T-helper 2 cell treated with Interferon-gamma antibody and Interleukin-4, amounts not matched to agents 5 μg/mL and 100 μg/mL, for 36 hours (primary cell): Measurements from ENCODE around the gene TMPRSS4.

Source experiments
- DNase-seq: peaks from one replicate; pipeline ENCODE4 v3.0.0; 2021; ENCODE audit warnings: low spot score
- H3K27ac Mint-ChIP-seq: one replicate; pipeline ENCODE4 v1.8.0; 2021; ENCODE audit warnings: mild to moderate bottlenecking, mixed read lengths
- H3K27me3 Mint-ChIP-seq: one replicate; pipeline ENCODE4 v1.8.0; 2021; ENCODE audit warnings: low read depth, mixed read lengths
- H3K36me3 Mint-ChIP-seq: one replicate; pipeline ENCODE4 v1.8.0; 2021; ENCODE audit warnings: low read depth, mixed read lengths
- H3K4me1 Mint-ChIP-seq: one replicate; pipeline ENCODE4 v1.8.0; 2021; ENCODE audit warnings: low read depth, mixed read lengths
- H3K4me3 Mint-ChIP-seq: one replicate; pipeline ENCODE4 v1.8.0; 2022; ENCODE audit warnings: mild to moderate bottlenecking, moderate library complexity, mixed read lengths
- H3K9me3 Mint-ChIP-seq: one replicate; pipeline ENCODE4 v1.8.0; 2021; ENCODE audit warnings: mixed read lengths

TMPRSS4 gene

DNA sequence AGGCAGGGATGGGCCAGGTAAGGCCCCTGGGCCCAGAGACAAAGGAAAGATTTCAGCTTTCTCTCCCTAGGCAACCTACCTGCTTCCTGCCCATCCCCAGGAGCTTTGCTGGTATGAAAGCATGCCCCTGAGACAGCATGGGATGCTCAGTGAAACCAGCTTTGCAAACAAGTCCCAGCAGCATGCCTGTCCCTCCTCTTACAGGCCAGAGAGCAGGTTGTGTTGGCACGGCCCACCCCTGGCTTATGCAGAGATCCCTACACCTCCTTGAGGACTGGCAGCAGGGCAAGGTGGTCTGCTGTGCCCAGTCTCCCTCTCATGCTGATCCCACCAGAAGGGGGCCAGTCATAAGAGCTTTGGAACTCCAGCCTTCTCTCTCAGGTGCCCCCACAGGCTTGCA lies 72.6 kb downstream of the TMPRSS4 start:
- H3K9me3 Mint-ChIP-seq: no peaks in the 10 kb centered on the region
- DNase-seq: no peak
- no peaks in the 10 kb centered on the region for H3K36me3 Mint-ChIP-seq
- peaks cover 65% of the 10 kb centered on the region for H3K27me3 Mint-ChIP-seq
- H3K4me1 Mint-ChIP-seq: peaks cover 8% of the 10 kb centered on the region
- no peak overlapping the region for H3K4me3 Mint-ChIP-seq
- no peak overlapping the region for H3K27ac Mint-ChIP-seq

DNA sequence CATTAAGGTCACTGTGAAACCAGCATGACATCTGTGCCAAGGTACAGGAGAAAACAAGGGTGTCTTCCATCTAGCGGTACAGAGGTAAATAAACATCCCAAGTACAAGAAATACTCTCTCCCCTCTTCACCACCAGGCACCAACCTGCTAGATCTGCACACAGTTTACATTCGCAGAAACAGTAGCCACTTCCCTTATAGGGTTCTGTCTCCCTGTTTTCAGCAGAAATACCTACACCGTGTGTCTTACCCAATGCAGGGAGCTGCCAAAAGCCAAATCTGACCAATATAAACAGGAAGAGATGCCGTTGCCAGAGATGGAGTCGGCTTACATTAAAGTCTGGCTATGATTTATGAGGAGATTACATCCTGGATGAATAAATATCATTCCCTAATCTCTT lies 74.6 kb downstream of the TMPRSS4 start:
- Mint-ChIP-seq H3K36me3 (no peaks in the 10 kb centered on the region), H3K27me3 (peaks cover 77% of the 10 kb centered on the region), H3K4me3 (no peak overlapping the region), H3K27ac (no peak overlapping the region), H3K9me3 (no peaks in the 10 kb centered on the region), H3K4me1 (peaks cover 6% of the 10 kb centered on the region)
- DNase-seq: no peak

DNA sequence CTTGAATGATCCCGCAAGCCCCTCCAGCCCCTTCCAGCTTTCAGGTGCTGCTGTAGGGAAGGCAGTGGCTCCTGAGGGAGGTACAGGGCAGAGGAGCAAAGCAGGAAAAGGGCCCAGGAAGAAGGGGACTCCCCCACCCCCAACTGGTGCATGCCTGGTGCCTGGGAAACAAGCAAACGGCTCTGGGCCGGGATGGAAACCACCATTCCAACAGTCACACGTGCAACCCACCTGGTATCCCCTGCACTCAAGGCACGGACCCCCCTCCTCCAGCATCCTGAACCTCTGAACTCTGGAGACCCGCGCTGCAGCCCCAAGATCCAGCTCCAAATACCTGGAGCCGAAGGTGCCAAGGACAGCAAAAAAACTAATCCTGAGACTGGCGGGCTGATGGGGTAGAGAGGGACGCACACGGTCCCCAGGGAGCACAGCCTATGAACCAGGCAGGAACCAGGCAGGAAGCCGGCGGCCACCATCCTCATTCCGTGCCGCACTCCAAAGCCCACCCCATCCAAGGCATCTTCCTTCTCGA lies 75.2 kb downstream of the TMPRSS4 start:
- Mint-ChIP-seq H3K27me3 (peaks cover 81% of the 10 kb centered on the region), H3K4me1 (peaks cover 9% of the 10 kb centered on the region), H3K9me3 (no peaks in the 10 kb centered on the region), H3K4me3 (peak overlapping the region; percentile 31), H3K27ac (no peak overlapping the region), H3K36me3 (no peaks in the 10 kb centered on the region)
- no peak for DNase-seq

DNA sequence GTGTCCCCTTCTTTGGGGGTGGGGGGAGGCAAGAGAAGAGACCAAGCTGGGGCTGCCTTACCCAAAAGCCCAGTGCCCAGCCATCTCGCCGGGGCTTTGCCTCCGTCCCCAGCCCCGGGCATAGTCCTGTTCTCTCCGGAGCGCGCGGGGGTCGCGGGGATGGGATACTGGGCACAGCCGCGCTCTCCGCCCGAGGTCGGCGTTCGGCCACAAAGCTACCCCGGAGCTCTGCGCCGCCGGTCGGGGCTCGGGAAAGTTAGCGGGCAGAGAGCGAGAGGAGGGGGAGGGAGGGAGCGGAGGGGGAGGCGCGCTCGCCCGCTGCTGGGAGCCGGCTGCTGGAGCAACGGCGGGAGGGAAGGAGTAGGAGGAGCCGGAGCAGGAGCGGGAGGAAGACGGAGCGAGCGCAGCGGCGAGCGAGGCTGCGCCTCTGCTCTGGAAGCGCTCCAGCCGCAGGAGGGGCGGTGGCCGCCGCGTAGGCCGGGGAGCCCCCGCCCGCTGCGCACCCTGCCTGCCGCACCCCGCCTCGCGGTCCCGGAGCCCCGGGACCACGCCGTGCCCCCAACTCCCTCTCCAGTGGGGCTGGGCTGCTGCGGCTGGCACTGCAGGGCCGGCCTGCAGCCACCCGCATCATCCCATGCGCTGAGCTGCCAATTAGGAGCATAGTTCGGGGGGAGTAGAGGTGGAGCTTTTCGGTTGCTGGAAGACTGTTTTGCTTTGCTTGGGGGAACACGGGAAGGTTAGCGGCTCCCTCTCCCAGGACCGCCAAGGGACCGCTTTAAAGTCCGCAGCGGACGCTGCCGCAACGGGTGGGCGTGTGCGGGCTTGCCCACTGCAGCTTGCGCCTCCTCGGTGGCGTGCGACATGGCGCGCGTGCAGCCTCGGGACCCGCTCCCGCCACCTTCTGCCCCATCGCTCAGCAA lies 75.9 kb downstream of the TMPRSS4 start, which contains the start of gene SCN4B:
TSS of gene SCN4B (minus strand) at position 272 of the 920 bp plus-strand sequence. CDS start at position 122, 150 bp downstream.
- peak; percentile 16 for DNase-seq
- Mint-ChIP-seq H3K4me1 (peaks cover 10% of the 10 kb centered on the region), H3K27me3 (peaks cover 86% of the 10 kb centered on the region), H3K27ac (no peak within 1 kb of the TSS), H3K4me3 (peak within 1 kb of the TSS; percentile 69), H3K9me3 (no peaks in the 10 kb centered on the region), H3K36me3 (no peaks in the 10 kb centered on the region)

DNA sequence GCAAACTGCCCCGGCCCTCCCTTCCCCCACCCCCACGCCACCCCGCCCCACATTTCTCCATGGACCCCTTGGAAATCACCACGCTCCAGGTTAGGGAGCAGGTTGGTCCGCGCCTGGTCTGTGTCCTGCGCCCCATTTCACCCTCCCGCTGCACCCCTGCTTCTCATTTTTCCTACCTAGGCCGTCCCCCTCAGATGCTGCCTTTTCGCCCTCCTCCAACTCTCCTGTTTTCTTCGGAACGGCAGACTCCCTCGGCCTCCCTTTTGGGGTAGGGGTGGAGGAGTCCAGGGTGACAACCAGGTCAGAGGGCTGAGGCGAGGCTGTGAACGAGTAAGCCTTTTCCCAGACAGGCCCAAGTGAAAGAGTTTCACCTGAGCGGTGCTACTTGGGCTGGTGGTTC lies 76.6 kb downstream of the TMPRSS4 start:
- Mint-ChIP-seq H3K4me3 (peak overlapping the region; percentile 69), H3K9me3 (no peaks in the 10 kb centered on the region), H3K27me3 (peaks cover 86% of the 10 kb centered on the region), H3K36me3 (no peaks in the 10 kb centered on the region), H3K4me1 (peaks cover 10% of the 10 kb centered on the region), H3K27ac (no peak overlapping the region)
- DNase-seq: no peak

DNA sequence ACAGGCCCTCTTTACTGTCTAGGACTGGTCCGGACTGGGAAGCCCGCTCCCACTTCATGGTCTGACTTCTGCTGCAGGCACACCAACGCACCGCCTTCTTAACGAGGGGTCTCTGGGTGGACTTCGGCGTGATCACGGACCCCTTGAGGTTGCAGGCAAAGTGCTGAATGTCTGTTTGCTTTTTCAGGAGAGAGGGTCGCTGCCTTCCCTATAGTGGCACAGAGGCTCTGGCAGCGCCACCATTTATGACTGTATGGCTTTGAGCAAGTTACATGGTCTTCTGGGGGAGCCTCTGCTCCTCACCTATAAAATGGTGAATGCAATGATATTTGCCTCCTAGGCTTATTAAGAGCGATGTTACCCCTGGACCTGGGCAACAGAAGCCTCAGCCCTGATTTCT lies 77.1 kb downstream of the TMPRSS4 start:
- Mint-ChIP-seq H3K36me3 (no peaks in the 10 kb centered on the region), H3K9me3 (no peaks in the 10 kb centered on the region), H3K4me3 (peak overlapping the region; percentile 69), H3K4me1 (peaks cover 10% of the 10 kb centered on the region), H3K27me3 (peaks cover 86% of the 10 kb centered on the region), H3K27ac (peak overlapping the region; percentile 1)
- DNase-seq: no peak

DNA sequence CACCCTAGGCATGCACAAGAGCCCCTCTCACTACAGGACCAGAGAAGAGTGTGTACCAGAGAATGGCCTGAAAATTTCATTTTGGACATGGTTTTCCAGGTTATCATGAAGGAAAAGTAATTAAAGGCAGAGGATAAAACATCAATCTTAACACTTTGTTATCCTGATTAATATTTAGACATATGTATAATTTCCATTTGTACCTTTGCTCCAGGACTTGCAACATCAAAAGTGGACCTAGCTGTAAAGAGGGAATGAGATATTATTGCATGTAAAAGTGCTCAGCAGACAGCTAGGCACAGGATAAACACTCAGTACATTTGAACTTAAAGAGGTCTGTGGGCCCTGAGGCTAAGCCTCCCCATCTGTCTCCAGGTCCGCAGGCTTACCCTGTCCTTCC lies 77.8 kb downstream of the TMPRSS4 start:
- Mint-ChIP-seq H3K27ac (no peak overlapping the region), H3K9me3 (no peaks in the 10 kb centered on the region), H3K36me3 (no peaks in the 10 kb centered on the region), H3K4me1 (peaks cover 10% of the 10 kb centered on the region), H3K27me3 (peaks cover 89% of the 10 kb centered on the region), H3K4me3 (no peak overlapping the region)
- no peak for DNase-seq

DNA sequence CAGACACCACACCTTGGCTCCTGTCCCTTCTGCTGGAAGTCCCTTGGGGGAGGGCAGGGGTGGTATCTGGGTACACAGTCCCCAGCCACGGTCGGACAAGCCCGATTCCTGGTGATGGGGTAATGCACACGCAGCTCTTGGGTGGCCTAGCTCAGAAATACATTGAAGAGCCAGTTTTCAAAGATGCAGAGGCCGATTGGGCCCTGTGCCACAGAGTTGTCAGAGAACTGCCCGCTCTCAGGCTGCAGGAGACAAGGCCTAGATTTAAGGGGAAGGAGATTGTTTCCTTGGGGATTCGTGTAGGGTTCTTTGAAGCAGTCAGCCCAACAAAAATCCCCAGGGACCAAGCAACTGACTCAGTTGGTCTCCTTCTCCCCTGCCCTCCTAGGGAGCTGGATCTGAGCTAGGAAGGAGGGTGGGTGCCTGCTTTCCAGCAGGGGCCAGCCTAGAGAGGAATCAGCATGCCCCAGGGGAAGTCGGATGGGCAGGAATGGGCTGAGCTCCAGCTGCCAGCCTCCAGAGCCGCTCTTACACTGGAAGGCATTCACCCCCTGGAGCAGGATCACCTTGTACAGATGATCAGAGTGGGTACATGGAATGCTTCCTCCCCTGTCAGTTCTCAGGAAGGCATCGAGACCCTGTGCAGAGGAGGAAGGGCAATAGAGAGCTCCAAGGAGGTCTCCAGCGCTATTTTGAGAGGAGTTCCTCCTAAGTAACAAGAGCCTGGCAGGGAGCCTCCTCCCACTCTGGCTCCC lies 79.1 kb downstream of the TMPRSS4 start:
- no peaks in the 10 kb centered on the region for H3K9me3 Mint-ChIP-seq
- no peak overlapping the region for H3K4me3 Mint-ChIP-seq
- no peak for DNase-seq
- H3K27me3 Mint-ChIP-seq: peaks cover 78% of the 10 kb centered on the region
- peaks cover 10% of the 10 kb centered on the region for H3K4me1 Mint-ChIP-seq
- H3K36me3 Mint-ChIP-seq: no peaks in the 10 kb centered on the region
- no peak overlapping the region for H3K27ac Mint-ChIP-seq

DNA sequence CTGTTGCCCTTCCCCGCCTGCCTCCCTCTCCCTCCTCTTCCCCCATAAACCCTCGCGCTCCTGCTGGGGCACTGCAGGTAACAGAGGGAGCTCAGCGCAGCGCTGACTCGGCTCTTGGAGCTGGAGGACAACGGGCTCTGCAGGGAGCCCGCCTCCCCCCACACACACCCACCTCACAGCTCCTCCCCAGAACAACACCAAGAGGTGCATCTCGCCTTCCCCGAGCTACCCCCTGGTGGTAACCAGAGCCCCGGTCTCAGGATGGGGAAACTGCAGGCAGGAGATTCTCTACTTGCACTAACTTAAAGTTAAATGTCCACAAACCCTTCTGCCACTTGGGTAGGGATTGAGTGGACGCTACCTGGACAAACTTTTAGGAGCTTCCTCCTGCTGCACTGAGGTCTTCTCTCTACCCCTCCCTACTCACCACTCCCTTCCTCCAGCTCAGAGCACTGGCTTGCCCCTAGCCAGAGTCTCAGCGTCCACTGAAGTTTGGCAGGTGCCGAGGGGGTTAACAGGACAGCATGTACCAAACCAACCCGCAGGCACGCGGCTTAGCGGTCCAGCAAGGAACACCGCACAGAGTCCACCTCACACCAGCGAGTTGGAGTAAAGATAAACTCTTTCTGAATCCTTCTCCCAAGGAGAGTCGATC lies 79.8 kb downstream of the TMPRSS4 start:
- Mint-ChIP-seq H3K9me3 (no peaks in the 10 kb centered on the region), H3K4me3 (no peak overlapping the region), H3K4me1 (peaks cover 10% of the 10 kb centered on the region), H3K36me3 (no peaks in the 10 kb centered on the region), H3K27ac (no peak overlapping the region), H3K27me3 (peaks cover 74% of the 10 kb centered on the region)
- DNase-seq: no peak

DNA sequence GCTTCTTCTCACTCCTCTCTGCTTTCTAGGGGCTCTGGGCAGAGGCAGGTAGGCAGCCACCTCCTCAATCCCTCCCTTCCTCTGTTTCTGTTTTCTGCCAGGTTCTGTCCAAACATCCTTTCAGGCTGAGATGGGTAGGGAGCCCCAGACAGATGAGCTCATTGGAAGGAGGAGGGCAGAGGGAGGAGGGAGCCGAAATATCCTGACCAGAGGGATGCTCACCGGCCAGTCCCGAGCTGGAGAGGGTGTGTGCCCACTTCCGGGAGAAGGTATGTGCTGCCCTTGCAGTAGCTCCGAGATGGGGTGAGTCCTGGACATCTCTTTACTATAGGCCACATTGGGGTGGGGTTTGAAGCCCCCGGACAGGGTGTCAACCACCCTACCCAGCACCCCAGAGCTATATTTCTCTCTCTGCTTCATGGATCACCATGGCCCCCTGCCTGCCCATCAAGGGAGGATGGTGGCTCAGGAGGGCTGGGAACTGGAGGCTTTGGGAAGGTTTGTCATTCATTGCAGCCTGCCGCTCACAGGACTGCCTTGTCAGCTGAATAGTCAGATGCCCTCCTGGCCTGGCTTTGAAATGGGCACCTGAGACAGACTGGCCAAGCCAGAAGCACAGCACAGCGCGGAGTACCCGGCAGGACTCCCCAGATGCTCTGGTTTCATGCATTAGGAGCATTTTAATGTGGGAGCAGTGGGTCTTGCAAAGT lies 80.5 kb downstream of the TMPRSS4 start:
- peaks cover 68% of the 10 kb centered on the region for H3K27me3 Mint-ChIP-seq
- no peak overlapping the region for H3K4me3 Mint-ChIP-seq
- no peaks in the 10 kb centered on the region for H3K9me3 Mint-ChIP-seq
- no peaks in the 10 kb centered on the region for H3K36me3 Mint-ChIP-seq
- no peak overlapping the region for H3K27ac Mint-ChIP-seq
- no peak for DNase-seq
- peaks cover 10% of the 10 kb centered on the region for H3K4me1 Mint-ChIP-seq

DNA sequence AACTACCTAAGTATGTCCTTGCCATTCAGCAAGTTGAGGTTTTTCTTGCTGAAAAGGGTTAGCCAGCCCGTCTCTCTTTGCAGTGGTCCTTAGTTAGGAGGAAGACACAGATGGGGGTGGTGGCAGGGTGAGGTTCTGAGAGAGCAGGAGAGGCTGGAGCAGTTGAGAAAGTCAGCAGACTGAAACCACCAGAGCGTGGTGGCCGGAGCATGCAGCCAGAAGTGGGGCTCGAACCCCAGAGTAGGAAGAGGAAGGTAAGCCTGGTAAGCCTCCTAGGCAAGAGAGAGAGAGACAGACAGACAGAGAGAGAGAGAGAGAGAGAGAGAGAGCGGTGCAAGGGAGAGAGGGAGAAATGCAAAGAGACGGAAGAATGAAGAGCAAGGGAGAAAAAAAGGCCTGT lies 84.9 kb downstream of the TMPRSS4 start:
- no peak overlapping the region for H3K4me3 Mint-ChIP-seq
- H3K27ac Mint-ChIP-seq: no peak overlapping the region
- H3K4me1 Mint-ChIP-seq: peaks cover 2% of the 10 kb centered on the region
- no peaks in the 10 kb centered on the region for H3K9me3 Mint-ChIP-seq
- DNase-seq: no peak
- peaks cover 45% of the 10 kb centered on the region for H3K27me3 Mint-ChIP-seq
- H3K36me3 Mint-ChIP-seq: no peaks in the 10 kb centered on the region

DNA sequence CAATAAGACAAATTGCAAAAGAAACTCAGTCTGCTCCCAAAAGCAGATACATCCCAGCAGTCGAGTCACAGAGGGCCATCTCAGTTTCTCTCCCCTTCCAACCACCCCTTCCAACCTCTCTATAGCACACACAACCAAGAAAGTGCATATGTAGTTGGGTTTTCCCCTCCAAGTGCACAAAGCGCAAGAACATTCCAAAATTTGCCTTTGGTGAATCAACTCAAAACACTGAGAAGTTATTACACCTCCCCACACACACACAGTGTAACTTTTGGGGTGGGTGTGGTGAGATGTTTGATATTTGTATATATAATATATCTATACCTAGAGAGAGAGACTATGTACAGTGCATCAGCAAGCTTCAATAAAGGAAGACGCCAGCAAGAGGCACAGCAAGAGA lies 86.0 kb downstream of the TMPRSS4 start:
- no peak overlapping the region for H3K4me3 Mint-ChIP-seq
- H3K27me3 Mint-ChIP-seq: peaks cover 35% of the 10 kb centered on the region
- no peak overlapping the region for H3K27ac Mint-ChIP-seq
- DNase-seq: no peak
- no peaks in the 10 kb centered on the region for H3K9me3 Mint-ChIP-seq
- H3K36me3 Mint-ChIP-seq: no peaks in the 10 kb centered on the region
- no peaks in the 10 kb centered on the region for H3K4me1 Mint-ChIP-seq

DNA sequence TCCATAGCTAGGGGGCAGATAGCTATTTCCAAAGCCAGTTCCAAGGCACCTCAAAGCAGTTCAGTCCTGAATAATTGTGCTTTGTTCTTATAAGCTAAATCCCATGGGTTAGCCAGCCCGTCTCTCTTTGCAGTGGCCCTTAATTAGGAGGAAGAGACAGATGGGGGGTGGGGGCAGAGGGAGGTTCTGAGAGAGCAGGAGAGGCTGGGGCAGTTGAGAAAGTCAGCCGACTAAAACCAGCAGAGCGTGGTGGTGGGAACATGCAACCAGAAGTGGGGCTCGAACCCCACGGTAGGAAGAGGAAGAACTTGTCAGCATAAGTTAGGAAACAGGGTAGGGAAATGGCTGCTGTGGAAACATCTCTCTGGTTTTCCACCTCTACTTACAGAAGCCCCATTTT lies 86.6 kb downstream of the TMPRSS4 start:
- DNase-seq: no peak
- no peak overlapping the region for H3K4me3 Mint-ChIP-seq
- no peaks in the 10 kb centered on the region for H3K9me3 Mint-ChIP-seq
- no peak overlapping the region for H3K27ac Mint-ChIP-seq
- H3K4me1 Mint-ChIP-seq: no peaks in the 10 kb centered on the region
- H3K27me3 Mint-ChIP-seq: peaks cover 30% of the 10 kb centered on the region
- H3K36me3 Mint-ChIP-seq: no peaks in the 10 kb centered on the region
